ENCODE results near the gene MARF1.

MARF1 gene

GRCh38 chr16:15592324-15592723 is 50.6 kb downstream of the MARF1 start:
- H3K4me3 ChIP-seq (ENCODE audit: low read depth, low read length), result no peak overlapping the region
- in situ Hi-C loops (cut with HindIII; ENCODE audit: low sequenced_read_pairs), result no loop called here
- no peak for TF ChIP-seq CTCF (IDR thresholded peaks at IDR 0.05; ENCODE audit: low read depth, low read length)
- no peak for DNase-seq (ENCODE audit: low read depth, low spot score)

GRCh38 chr16:15587152-15587825 is 55.7 kb downstream of the MARF1 start:
- no peak for TF ChIP-seq CTCF (IDR thresholded peaks at IDR 0.05; ENCODE audit: low read depth, low read length)
- no peak overlapping the region for H3K4me3 ChIP-seq (ENCODE audit: low read depth, low read length)
- in situ Hi-C loops (cut with HindIII; ENCODE audit: low sequenced_read_pairs), result no loop called here
- no peak for DNase-seq (ENCODE audit: low read depth, low spot score)

- TF ChIP-seq CTCF (IDR thresholded peaks at IDR 0.05; ENCODE audit: low read depth, low read length), result no peak
- no peak for DNase-seq (ENCODE audit: low read depth, low spot score)
- in situ Hi-C loops (cut with HindIII; ENCODE audit: low sequenced_read_pairs), result no loop called here
- no peak overlapping the region for H3K4me3 ChIP-seq (ENCODE audit: low read depth, low read length)
Measured at GRCh38 chr16:15586716-15587115, 56.2 kb downstream of the MARF1 start.

GRCh38 chr16:15585956-15586355 is 57.0 kb downstream of the MARF1 start:
- in situ Hi-C loops (cut with HindIII; ENCODE audit: low sequenced_read_pairs), result no loop called here
- DNase-seq (ENCODE audit: low read depth, low spot score), result no peak

GRCh38 chr16:15583526-15583925 is 59.4 kb downstream of the MARF1 start:
- no peak for DNase-seq (ENCODE audit: low read depth, low spot score)
- no peak for TF ChIP-seq CTCF (IDR thresholded peaks at IDR 0.05; ENCODE audit: low read depth, low read length)
- in situ Hi-C loops (cut with HindIII; ENCODE audit: low sequenced_read_pairs), result no loop called here
- H3K4me3 ChIP-seq (ENCODE audit: low read depth, low read length), result no peak overlapping the region

More at GRCh38 chr16:15585956-15586355, 57.0 kb downstream of the MARF1 start:
- H3K4me3 ChIP-seq (ENCODE audit: low read depth, low read length), result no peak overlapping the region
- TF ChIP-seq CTCF (IDR thresholded peaks at IDR 0.05; ENCODE audit: low read depth, low read length), result no peak

GRCh38 chr16:15581127-15581815 is 61.7 kb downstream of the MARF1 start:
- in situ Hi-C loops (cut with HindIII; ENCODE audit: low sequenced_read_pairs), result no loop called here
- no peak overlapping the region for H3K4me3 ChIP-seq (ENCODE audit: low read depth, low read length)
- TF ChIP-seq CTCF (IDR thresholded peaks at IDR 0.05; ENCODE audit: low read depth, low read length), result no peak
- no peak for DNase-seq (ENCODE audit: low read depth, low spot score)

All from astrocyte of the spinal cord (primary cell).